Endothelial cell of umbilical vein (primary cell): ENCODE results near the gene FLRT2. TPM values are rescaled to one million over a fixed set of nuclear protein-coding genes. Genes with fewer than 3 reads are reported as not detected.

Source experiments
- BruUV-seq: library from RNA; stranded (reverse); fragments of 400-500 nt; replicated peaks from 2 replicates; lab custom pipeline; 2021; lab: Mats Ljungman, UMichigan
- CTCF ChIA-PET: fragments of 300-600, 350-600 bp; sonication (Branson Sonifier 250); formaldehyde crosslinking; loops from one replicate; lab custom pipeline; 2021; ENCODE audit warnings: antibody characterized with exemption, inconsistent platforms; lab: Charles Lee
- POLR2A ChIA-PET: fragments of 300-600, 350-600 bp; sonication (Branson Sonifier 250); formaldehyde crosslinking; loops from one replicate; lab custom pipeline; 2021; ENCODE audit warnings: antibody characterized with exemption, inconsistent platforms; lab: Charles Lee
- DNase-seq: peaks from one replicate; pipeline ENCODE4 v3.0.0-alpha.2; 2011; ENCODE audit warnings: low read depth, low spot score
- FAIRE-seq: peaks from 2 replicates; lab custom pipeline; 2011; peaks lifted over from hg19 to GRCh38; lab: Jason Lieb, UNC
- H2AFZ ChIP-seq: 2 replicates; pipeline ENCODE4 v1.6.0; 2012; ENCODE audit warnings: low read depth, low read length, control low read depth, inconsistent platforms
- H3K27ac ChIP-seq: 2 replicates; pipeline ENCODE4 v1.5.1; 2011; ENCODE audit warnings: low read depth, mild to moderate bottlenecking, control low read depth, low read length, moderate library complexity; ENCODE audit not compliant: insufficient read depth
- H3K27me3 ChIP-seq, 2 experiments: 2 replicates each; pipeline versions ENCODE4 v1.6.0 to v1.6.1; 2011; ENCODE audit warnings: low read length in 2 of 2, mixed read lengths in 1 of 2; ENCODE audit not compliant: control insufficient read depth in 2 of 2, insufficient read depth in 2 of 2
- H3K36me3 ChIP-seq, 2 experiments: 2 replicates in 1 of 2; 3 replicates in 1 of 2; pipeline ENCODE4 v1.5.1; 2011; ENCODE audit warnings: low read length in 2 of 2, mild to moderate bottlenecking in 1 of 2, moderate library complexity in 1 of 2; ENCODE audit not compliant: control insufficient read depth in 2 of 2, insufficient read depth in 2 of 2; ENCODE audit errors: extremely low read depth in 1 of 2
- H3K4me1 ChIP-seq: 3 replicates; pipeline ENCODE4 v1.5.1; 2011; ENCODE audit warnings: mild to moderate bottlenecking, low read length; ENCODE audit not compliant: control insufficient read depth, insufficient read depth; ENCODE audit errors: extremely low read depth
- H3K4me2 ChIP-seq: 2 replicates; pipeline ENCODE4 v1.6.1; 2011; ENCODE audit warnings: low read length, control low read depth, mixed read lengths; ENCODE audit not compliant: insufficient read depth
- H3K4me3 ChIP-seq, 3 experiments: fragments of 200-600 bp in 1 of 3; sonication (generic), shearing (Covaris generic) in 1 of 3; replicated peaks in 1 of 3; 2 replicates each; pipeline ENCODE4 v1.5.1; 2011 to 2016; ENCODE audit warnings: control low read depth in 3 of 3, low read length in 3 of 3, mild to moderate bottlenecking in 2 of 3, inconsistent platforms in 1 of 3, low read depth in 1 of 3, moderate library complexity in 1 of 3; ENCODE audit not compliant: insufficient read depth in 1 of 3
- H3K79me2 ChIP-seq: 2 replicates; pipeline ENCODE4 v1.6.0; 2012; ENCODE audit warnings: low read length, inconsistent platforms; ENCODE audit not compliant: control insufficient read depth, insufficient read depth
- H3K9ac ChIP-seq: replicated peaks from 2 replicates; pipeline ENCODE3; 2011; ENCODE audit warnings: low read length, control low read depth; ENCODE audit not compliant: insufficient read depth; ENCODE audit errors: extremely low read depth
- H3K9me1 ChIP-seq: replicated peaks from 3 replicates; pipeline ENCODE4 v1.6.0; 2011; ENCODE audit warnings: mild to moderate bottlenecking, low read length; ENCODE audit not compliant: control insufficient read depth, insufficient read depth; ENCODE audit errors: extremely low read depth
- H3K9me3 ChIP-seq: replicated peaks from 2 replicates; pipeline ENCODE4 v1.5.1; 2012; ENCODE audit warnings: low read length, inconsistent platforms; ENCODE audit not compliant: control insufficient read depth, insufficient read depth
- H4K20me1 ChIP-seq: replicated peaks from 2 replicates; pipeline ENCODE3; 2011; ENCODE audit warnings: mild to moderate bottlenecking, low read length; ENCODE audit not compliant: control insufficient read depth, insufficient read depth; ENCODE audit errors: extremely low read depth
- EZH2 ChIP-seq: IDR thresholded peaks from 2 replicates; pipeline ENCODE4 v1.6.1; 2012; ENCODE audit warnings: borderline replicate concordance, low read depth, mild to moderate bottlenecking, moderate library complexity, low read length, inconsistent platforms; ENCODE audit not compliant: severe bottlenecking
- FOS ChIP-seq: IDR thresholded peaks from 2 replicates; pipeline ENCODE4 v1.6.1; 2011; ENCODE audit warnings: mild to moderate bottlenecking, low read length, moderate library complexity, borderline replicate concordance; ENCODE audit not compliant: insufficient read depth
- GATA2 ChIP-seq: IDR thresholded peaks from 2 replicates; pipeline ENCODE4 v1.7.0; 2011; ENCODE audit warnings: low read depth, mild to moderate bottlenecking, moderate library complexity, mixed read lengths, low read length; ENCODE audit not compliant: insufficient read length, insufficient read depth
- JUN ChIP-seq: IDR thresholded peaks from 2 replicates; pipeline ENCODE4 v1.6.1; 2011; ENCODE audit warnings: borderline replicate concordance, low read depth; ENCODE audit not compliant: insufficient read length, insufficient read depth
- MYC ChIP-seq: IDR thresholded peaks from one replicate; pipeline ENCODE4 v1.6.1; 2011; ENCODE audit warnings: mild to moderate bottlenecking, low read depth, low read length
- POLR2A ChIP-seq: IDR thresholded peaks from 2 replicates; pipeline ENCODE4 v1.6.1; 2012; ENCODE audit warnings: low read depth, mild to moderate bottlenecking, control low read depth, low read length
- POLR2AphosphoS5 ChIP-seq: IDR thresholded peaks from 2 replicates; pipeline ENCODE4 v1.6.1; 2012; ENCODE audit warnings: low read depth, mild to moderate bottlenecking, control low read depth, low read length, moderate library complexity; ENCODE audit not compliant: insufficient read depth
- dilution Hi-C: fragments of 300-500 bp; cut with MboI; formaldehyde crosslinking; loops from one replicate; pipeline ENCODE4 v1.15.0; 2019; ENCODE audit warnings: low sequenced_read_pairs; ENCODE audit not compliant: extremely low pct_ligation_motif_present
- intact Hi-C: fragments of 100-400 bp; cut with micrococcal nuclease; formaldehyde crosslinking; loops from one replicate; pipeline ENCODE4 v1.10.0; 2022
- polyA plus RNA-seq, 4 experiments: library from polyadenylated mRNA; depleted of rRNA in 3 of 4; stranded (reverse) in 3 of 4; unstranded in 1 of 4; fragments of >200 nt; gene quantifications; 2 replicates each; pipeline versions ENCODE4 v1.2.1 to v1.2.3, GENCODE V29; 2011 to 2012; ENCODE audit warnings: missing spikeins in 1 of 4
- total RNA-seq: library from RNA; stranded (reverse); gene quantifications from 2 replicates; pipeline ENCODE4 v1.2.3, GENCODE V29; 2021
- TF ChIP-seq, protein P1 (sequence below), 2 donors: IDR thresholded peaks; 1 replicate in 1 of 2; 2 replicates in 1 of 2; pipeline ENCODE4 v1.5.1; 2011; ENCODE audit warnings: low read length in 2 of 2, mild to moderate bottlenecking in 2 of 2, moderate library complexity in 2 of 2, control low read depth in 1 of 2, inconsistent platforms in 1 of 2, low read depth in 1 of 2; ENCODE audit not compliant: insufficient read depth in 1 of 2; ENCODE audit errors: extremely low read depth in 1 of 2
- TF ChIP-seq, protein P2 (sequence below): IDR thresholded peaks from 2 replicates; pipeline ENCODE4 v1.6.1; 2011; ENCODE audit not compliant: insufficient read depth, insufficient read length

The FLRT2 gene
- total and polyA plus RNA-seq, 2 donors (not counting 3 experiments of a cell fraction or from before 2014, with no cell fraction given), result 202 to 229 TPM

DNA sequence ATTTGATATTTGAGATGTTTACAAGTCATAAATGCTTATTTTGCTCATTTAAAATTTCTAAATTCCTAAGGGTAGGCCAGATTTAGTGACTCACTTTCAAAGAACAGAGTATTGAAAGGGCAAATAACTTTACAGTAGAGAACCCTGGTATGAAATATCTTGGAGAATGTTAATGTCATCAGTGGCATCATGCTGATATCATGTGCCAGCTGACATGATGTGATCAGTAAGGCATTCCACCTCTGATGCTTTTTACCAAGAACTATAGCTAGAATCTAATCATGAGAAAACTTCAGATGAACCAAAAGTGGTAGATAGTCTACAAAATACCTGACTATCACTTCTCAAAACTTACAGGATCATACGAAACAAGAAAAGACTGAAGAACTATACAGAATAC, 2.9 kb upstream of the FLRT2 start:
- no peaks in the 10 kb centered on the region for H3K9me1 ChIP-seq
- H3K4me2 ChIP-seq, result peak overlapping the region; percentile 97
- peak overlapping the region in 1 of 3 experiments; percentile 93 for H3K4me3 ChIP-seq
- DNase-seq (peak; percentile 74), FAIRE-seq (no peak)
- no peaks in the 10 kb centered on the region for H3K36me3 ChIP-seq
- no peak overlapping the region for H2AFZ ChIP-seq
- H3K27ac ChIP-seq, result peak overlapping the region; percentile 93
- no peaks in the 10 kb centered on the region for H3K27me3 ChIP-seq
- no TSS peak for BruUV-seq
- H3K9me3 ChIP-seq, result no peaks in the 10 kb centered on the region
- TF ChIP-seq JUN, result peak; percentile 66
- TF ChIP-seq, protein P1, sequence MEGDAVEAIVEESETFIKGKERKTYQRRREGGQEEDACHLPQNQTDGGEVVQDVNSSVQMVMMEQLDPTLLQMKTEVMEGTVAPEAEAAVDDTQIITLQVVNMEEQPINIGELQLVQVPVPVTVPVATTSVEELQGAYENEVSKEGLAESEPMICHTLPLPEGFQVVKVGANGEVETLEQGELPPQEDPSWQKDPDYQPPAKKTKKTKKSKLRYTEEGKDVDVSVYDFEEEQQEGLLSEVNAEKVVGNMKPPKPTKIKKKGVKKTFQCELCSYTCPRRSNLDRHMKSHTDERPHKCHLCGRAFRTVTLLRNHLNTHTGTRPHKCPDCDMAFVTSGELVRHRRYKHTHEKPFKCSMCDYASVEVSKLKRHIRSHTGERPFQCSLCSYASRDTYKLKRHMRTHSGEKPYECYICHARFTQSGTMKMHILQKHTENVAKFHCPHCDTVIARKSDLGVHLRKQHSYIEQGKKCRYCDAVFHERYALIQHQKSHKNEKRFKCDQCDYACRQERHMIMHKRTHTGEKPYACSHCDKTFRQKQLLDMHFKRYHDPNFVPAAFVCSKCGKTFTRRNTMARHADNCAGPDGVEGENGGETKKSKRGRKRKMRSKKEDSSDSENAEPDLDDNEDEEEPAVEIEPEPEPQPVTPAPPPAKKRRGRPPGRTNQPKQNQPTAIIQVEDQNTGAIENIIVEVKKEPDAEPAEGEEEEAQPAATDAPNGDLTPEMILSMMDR (IDR thresholded peaks at IDR 0.05; ENCODE audit: extremely low read depth in 1 of 2, insufficient read depth in 1 of 2, low read depth in 1 of 2, low read length in 2 of 2), result no peak
- intact Hi-C loops (loop anchor here (1.0 to 5.0 kb wide), 4 partner anchors 10 to 870 kb away; no protein-coding TSS in a partner anchor), dilution Hi-C loops (no loop called here)
- POLR2A ChIA-PET, result interaction anchor here (0.7 to 5.1 kb wide), 5 partner anchors 52 to 1273 kb away, joined by 3 to 31 read pairs (median 4); no protein-coding TSS in a partner anchor
- peak overlapping the region; percentile 97 for H3K9ac ChIP-seq
- H4K20me1 ChIP-seq, result no peaks in the 10 kb centered on the region
- peaks cover 7% of the 10 kb centered on the region for H3K79me2 ChIP-seq
- H3K4me1 ChIP-seq, result peaks cover 15% of the 10 kb centered on the region
- CTCF ChIA-PET, result interaction anchor here (1.2 to 4.0 kb wide), 7 partner anchors 9 to 1044 kb away, joined by 3 to 24 read pairs (median 11); no protein-coding TSS in a partner anchor

DNA sequence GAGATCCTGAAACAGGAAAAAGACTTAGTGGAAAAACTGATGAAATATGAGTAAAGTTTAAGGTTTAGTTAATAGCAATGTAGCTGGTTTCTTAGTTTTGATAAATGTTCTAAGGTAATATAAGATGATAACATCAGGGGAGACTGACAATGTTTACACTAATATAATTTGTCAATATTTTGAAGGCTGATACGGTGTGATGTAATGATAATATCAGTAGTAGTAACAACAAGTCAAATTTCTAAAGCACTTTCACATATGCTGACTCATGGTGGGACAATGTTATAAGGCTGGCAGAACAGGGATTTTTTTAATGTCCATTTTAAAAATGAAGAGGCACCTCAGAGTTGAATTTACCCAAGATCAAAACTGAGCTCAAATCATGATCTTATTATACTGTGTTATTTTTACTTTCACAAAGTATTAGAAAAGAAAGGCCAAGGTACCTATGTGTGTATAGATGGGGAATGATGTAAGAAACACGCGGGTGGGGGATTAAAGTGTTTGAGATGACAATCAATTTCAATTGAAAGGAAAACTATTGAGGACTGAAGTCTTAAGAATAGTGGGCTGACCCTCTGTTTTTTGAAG, 2.4 kb upstream of the FLRT2 start:
- ChIA-PET CTCF (interaction anchor here (1.0 to 4.0 kb wide), 19 partner anchors 10 to 1276 kb away, joined by 3 to 24 read pairs (median 9); no protein-coding TSS in a partner anchor), POLR2A (interaction anchor here (0.6 to 5.1 kb wide), 8 partner anchors 9 to 1274 kb away, joined by 3 to 31 read pairs (median 4); no protein-coding TSS in a partner anchor)
- peak overlapping the region; percentile 93 for H3K27ac ChIP-seq
- peaks cover 7% of the 10 kb centered on the region for H3K79me2 ChIP-seq
- intact Hi-C loops, result loop anchor here (1.0 to 5.0 kb wide), 22 partner anchors 10 to 1711 kb away; no protein-coding TSS in a partner anchor
- no peak overlapping the region for H2AFZ ChIP-seq
- peak overlapping the region in 2 of 3 experiments; percentile 6 to 93 for H3K4me3 ChIP-seq
- peaks cover 16% of the 10 kb centered on the region for H3K4me1 ChIP-seq
- no TSS peak for BruUV-seq
- peak overlapping the region; percentile 97 for H3K9ac ChIP-seq
- no peaks in the 10 kb centered on the region for H4K20me1 ChIP-seq
- no peaks in the 10 kb centered on the region for H3K9me1 ChIP-seq
- H3K4me2 ChIP-seq, result peak overlapping the region; percentile 97
- no peaks in the 10 kb centered on the region for H3K27me3 ChIP-seq
- FAIRE-seq, result peak; percentile 55
- TF ChIP-seq, protein P1 (IDR thresholded peaks at IDR 0.05; ENCODE audit: extremely low read depth in 1 of 2, insufficient read depth in 1 of 2, low read depth in 1 of 2, low read length in 2 of 2), result no peak
- peak; percentile 46 for TF ChIP-seq JUN
- TF ChIP-seq, protein P2, sequence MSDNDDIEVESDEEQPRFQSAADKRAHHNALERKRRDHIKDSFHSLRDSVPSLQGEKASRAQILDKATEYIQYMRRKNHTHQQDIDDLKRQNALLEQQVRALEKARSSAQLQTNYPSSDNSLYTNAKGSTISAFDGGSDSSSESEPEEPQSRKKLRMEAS, result no peak
- no peak for TF ChIP-seq MYC
- no peak for TF ChIP-seq POLR2A
- TF ChIP-seq POLR2AphosphoS5, result no peak
- peak; percentile 31 for TF ChIP-seq FOS
- TF ChIP-seq EZH2, result no peak
- TF ChIP-seq GATA2, result peak; percentile 68
- no peaks in the 10 kb centered on the region for H3K36me3 ChIP-seq
- DNase-seq, result peak; percentile 83
- no peaks in the 10 kb centered on the region for H3K9me3 ChIP-seq
- dilution Hi-C loops, result no loop called here
